A673 (cell line): Measurements from ENCODE around the gene PWWP2A.

ENCODE experiments used
- CTCF ChIP-seq: fragments of 300-800, 200-600 bp; sonication (generic); conservative IDR thresholded peaks from 2 replicates; pipeline ENCODE4 v1.5.1; 2017; ENCODE audit warnings: low read depth, mild to moderate bottlenecking, antibody characterized with exemption, low read length, moderate library complexity, mixed read lengths
- EZH2 ChIP-seq: fragments of 200-600 bp; sonication (generic); IDR thresholded peaks from 2 replicates; pipeline ENCODE4 v1.6.1; 2017; ENCODE audit warnings: borderline replicate concordance, low read depth, mild to moderate bottlenecking, mixed read lengths, antibody characterized with exemption, low read length; ENCODE audit not compliant: poor library complexity, severe bottlenecking

- TF ChIP-seq CTCF (no peak), EZH2 (no peak)
These were observed 38.8 kb upstream of the PWWP2A start for GRCh38 chr5:160158087-160158486.
